ENCODE data around the gene PTGER2.

PTGER2 gene

GRCh38 chr14:52339262-52339661 is 25.1 kb downstream of the PTGER2 start:
- no peak for DNase-seq (ENCODE audit: low read depth)
- no peak overlapping the region for H3K4me3 ChIP-seq (ENCODE audit: control insufficient read depth, low read depth, low read length)
- TF ChIP-seq, protein P1, sequence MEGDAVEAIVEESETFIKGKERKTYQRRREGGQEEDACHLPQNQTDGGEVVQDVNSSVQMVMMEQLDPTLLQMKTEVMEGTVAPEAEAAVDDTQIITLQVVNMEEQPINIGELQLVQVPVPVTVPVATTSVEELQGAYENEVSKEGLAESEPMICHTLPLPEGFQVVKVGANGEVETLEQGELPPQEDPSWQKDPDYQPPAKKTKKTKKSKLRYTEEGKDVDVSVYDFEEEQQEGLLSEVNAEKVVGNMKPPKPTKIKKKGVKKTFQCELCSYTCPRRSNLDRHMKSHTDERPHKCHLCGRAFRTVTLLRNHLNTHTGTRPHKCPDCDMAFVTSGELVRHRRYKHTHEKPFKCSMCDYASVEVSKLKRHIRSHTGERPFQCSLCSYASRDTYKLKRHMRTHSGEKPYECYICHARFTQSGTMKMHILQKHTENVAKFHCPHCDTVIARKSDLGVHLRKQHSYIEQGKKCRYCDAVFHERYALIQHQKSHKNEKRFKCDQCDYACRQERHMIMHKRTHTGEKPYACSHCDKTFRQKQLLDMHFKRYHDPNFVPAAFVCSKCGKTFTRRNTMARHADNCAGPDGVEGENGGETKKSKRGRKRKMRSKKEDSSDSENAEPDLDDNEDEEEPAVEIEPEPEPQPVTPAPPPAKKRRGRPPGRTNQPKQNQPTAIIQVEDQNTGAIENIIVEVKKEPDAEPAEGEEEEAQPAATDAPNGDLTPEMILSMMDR (IDR thresholded peaks at IDR 0.05; ENCODE audit: control insufficient read depth, insufficient read depth, low read depth, low read length, missing control alignments): no peak

GRCh38 chr14:52342849-52343596 is 28.9 kb downstream of the PTGER2 start:
- no peak overlapping the region for H3K4me3 ChIP-seq (ENCODE audit: control insufficient read depth, low read depth, low read length)
- TF ChIP-seq, protein P1 (IDR thresholded peaks at IDR 0.05; ENCODE audit: control insufficient read depth, insufficient read depth, low read depth, low read length, missing control alignments): no peak
- DNase-seq (ENCODE audit: low read depth): no peak

GRCh38 chr14:52346778-52347177 is 32.7 kb downstream of the PTGER2 start:
- DNase-seq (ENCODE audit: low read depth): no peak
- no peak overlapping the region for H3K4me3 ChIP-seq (ENCODE audit: control insufficient read depth, low read depth, low read length)
- TF ChIP-seq, protein P1 (IDR thresholded peaks at IDR 0.05; ENCODE audit: control insufficient read depth, insufficient read depth, low read depth, low read length, missing control alignments): no peak

- TF ChIP-seq, protein P1 (IDR thresholded peaks at IDR 0.05; ENCODE audit: control insufficient read depth, insufficient read depth, low read depth, low read length, missing control alignments): no peak
- no peak overlapping the region for H3K4me3 ChIP-seq (ENCODE audit: control insufficient read depth, low read depth, low read length)
- no peak for DNase-seq (ENCODE audit: low read depth)
Observed at GRCh38 chr14:52348279-52348678, 34.2 kb downstream of the PTGER2 start.

DNA sequence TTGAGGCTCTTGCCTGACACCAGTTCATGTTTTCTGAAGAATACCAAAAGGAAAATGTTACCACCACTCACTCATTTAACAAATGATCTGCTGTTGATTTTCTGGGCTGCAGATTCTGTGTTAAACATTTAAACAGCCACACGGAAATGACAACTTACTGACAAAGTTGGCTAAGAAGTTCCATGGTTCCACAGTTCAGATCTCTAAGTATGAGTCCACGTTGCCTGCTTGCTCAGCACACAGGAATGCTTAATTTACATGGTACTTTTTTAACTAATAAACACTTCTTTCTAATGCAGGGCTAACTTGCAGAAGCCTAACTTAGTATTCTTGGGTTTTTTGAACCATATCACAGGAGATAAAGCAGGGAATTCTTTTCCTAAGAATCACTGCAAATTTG is 34.7 kb downstream of the PTGER2 start:
- H3K4me3 ChIP-seq (ENCODE audit: control insufficient read depth, low read depth, low read length): no peak overlapping the region
- no peak for DNase-seq (ENCODE audit: low read depth)
- TF ChIP-seq, protein P1 (IDR thresholded peaks at IDR 0.05; ENCODE audit: control insufficient read depth, insufficient read depth, low read depth, low read length, missing control alignments): no peak

DNA sequence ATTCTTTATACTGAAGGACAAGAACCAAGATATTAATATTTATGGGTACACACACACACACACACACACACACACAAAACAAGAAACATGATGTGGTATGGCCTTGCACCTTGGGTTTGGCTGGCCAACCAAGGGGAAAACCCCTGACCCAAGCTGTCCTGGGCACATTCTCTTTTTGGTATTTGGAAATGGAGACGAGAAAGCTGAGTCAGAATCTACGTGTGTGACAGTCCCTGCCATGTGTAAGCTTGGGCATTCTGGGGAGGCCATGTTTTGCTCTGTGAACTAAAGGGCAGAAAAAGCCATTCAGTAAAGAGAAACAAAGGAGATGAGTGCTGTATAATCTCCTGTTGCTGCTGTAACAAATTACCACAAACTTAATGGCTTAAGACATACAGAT is 35.6 kb downstream of the PTGER2 start:
- no peak overlapping the region for H3K4me3 ChIP-seq (ENCODE audit: control insufficient read depth, low read depth, low read length)
- DNase-seq (ENCODE audit: low read depth): no peak
- TF ChIP-seq, protein P1 (IDR thresholded peaks at IDR 0.05; ENCODE audit: control insufficient read depth, insufficient read depth, low read depth, low read length, missing control alignments): no peak

All from AG09309 (cell line).